ENCODE measurements around the gene TTC31.
A peak's percentile ranks its signal among the peaks of the same experiment; 100 is the strongest.

TTC31 gene

DNA sequence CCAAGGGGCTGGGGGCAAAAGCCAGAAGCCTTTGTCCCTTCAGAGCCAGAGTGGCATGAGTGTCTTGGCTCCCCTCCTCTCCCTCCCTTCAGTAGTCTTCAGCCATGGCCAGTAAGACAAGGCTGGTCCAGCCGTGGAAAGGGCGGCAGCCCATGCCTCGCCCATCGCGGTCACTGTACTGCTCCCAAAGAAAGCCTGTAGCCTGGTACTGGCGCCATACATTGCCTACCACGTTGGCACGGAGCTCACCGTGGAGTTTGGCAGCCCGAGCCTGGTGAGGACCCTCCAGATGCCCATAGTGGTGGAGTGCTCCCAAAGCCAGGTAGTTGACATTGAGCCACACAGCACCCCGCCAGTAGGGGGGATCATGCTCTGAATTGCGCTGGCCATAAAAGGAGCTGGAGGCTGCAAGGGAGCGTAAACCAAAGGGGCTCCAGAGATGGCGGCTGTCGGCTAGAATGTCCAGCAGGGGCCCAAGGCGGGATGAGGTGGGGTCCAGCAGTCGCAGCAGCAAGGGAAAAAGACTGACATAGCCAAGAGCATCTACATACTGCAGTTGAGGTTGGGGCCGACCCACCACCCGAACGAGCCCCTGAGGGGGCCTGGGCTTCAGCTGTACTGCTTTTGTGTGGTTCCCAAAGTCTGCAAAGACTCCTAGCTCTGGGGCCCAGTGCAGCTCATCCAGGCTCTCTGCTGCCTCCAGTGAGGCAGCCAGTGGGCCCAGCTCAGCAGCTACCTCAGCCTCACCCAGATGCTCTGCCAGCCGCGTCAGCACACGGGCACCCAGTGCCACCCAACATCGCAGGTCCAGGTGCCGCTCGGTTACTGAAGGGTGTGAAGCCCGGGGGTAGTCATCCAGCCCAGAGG, 21.5 kb upstream of the TTC31 start:
- no peak overlapping the region for H3K4me3 ChIP-seq (ENCODE audit: low read depth in 1 of 2, low read length in 2 of 2)
- peaks cover 29% of the 10 kb centered on the region for H3K36me3 ChIP-seq (ENCODE audit: insufficient read depth, low read length)
- no peak overlapping the region for H3K27ac ChIP-seq (ENCODE audit: low read length)
- H4K20me1 ChIP-seq (ENCODE audit: insufficient read depth, low read length) = peaks cover 4% of the 10 kb centered on the region
- H2AFZ ChIP-seq (ENCODE audit: low read depth, low read length) = no peak overlapping the region
- DNase-seq (peak; percentile 40), ATAC-seq (ENCODE audit: insufficient read depth, low read depth) (no peak)
- no peak for TF ChIP-seq EZH2 (IDR thresholded peaks at IDR 0.05; ENCODE audit: borderline replicate concordance, low read depth, low read length, severe bottlenecking)
- TF ChIP-seq, protein P1, sequence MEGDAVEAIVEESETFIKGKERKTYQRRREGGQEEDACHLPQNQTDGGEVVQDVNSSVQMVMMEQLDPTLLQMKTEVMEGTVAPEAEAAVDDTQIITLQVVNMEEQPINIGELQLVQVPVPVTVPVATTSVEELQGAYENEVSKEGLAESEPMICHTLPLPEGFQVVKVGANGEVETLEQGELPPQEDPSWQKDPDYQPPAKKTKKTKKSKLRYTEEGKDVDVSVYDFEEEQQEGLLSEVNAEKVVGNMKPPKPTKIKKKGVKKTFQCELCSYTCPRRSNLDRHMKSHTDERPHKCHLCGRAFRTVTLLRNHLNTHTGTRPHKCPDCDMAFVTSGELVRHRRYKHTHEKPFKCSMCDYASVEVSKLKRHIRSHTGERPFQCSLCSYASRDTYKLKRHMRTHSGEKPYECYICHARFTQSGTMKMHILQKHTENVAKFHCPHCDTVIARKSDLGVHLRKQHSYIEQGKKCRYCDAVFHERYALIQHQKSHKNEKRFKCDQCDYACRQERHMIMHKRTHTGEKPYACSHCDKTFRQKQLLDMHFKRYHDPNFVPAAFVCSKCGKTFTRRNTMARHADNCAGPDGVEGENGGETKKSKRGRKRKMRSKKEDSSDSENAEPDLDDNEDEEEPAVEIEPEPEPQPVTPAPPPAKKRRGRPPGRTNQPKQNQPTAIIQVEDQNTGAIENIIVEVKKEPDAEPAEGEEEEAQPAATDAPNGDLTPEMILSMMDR (IDR thresholded peaks at IDR 0.05; ENCODE audit: borderline replicate concordance, extremely low read depth, low read length, poor library complexity, severe bottlenecking) = peak; percentile 54
- no peaks in the 10 kb centered on the region for H3K9me3 ChIP-seq (ENCODE audit: insufficient read depth, low read length, severe bottlenecking)
- H3K4me1 ChIP-seq (ENCODE audit: insufficient read depth, low read length) = peaks cover 49% of the 10 kb centered on the region
- H3K9ac ChIP-seq (ENCODE audit: low read depth, low read length) = no peak overlapping the region
- H3K4me2 ChIP-seq (ENCODE audit: insufficient read depth, low read length) = no peak overlapping the region
- peaks cover 51% of the 10 kb centered on the region for H3K79me2 ChIP-seq (ENCODE audit: insufficient read depth, low read length)
- H3K27me3 ChIP-seq (ENCODE audit: insufficient read depth, low read length, poor library complexity) = no peaks in the 10 kb centered on the region

GRCh38 chr2:74462054-74462785, 20.7 kb upstream of the TTC31 start:
- Histone ChIP-seq H3K79me2 (ENCODE audit: insufficient read depth, low read length) (peaks cover 44% of the 10 kb centered on the region), H4K20me1 (ENCODE audit: insufficient read depth, low read length) (peaks cover 4% of the 10 kb centered on the region)
- DNase-seq = no peak

DNA sequence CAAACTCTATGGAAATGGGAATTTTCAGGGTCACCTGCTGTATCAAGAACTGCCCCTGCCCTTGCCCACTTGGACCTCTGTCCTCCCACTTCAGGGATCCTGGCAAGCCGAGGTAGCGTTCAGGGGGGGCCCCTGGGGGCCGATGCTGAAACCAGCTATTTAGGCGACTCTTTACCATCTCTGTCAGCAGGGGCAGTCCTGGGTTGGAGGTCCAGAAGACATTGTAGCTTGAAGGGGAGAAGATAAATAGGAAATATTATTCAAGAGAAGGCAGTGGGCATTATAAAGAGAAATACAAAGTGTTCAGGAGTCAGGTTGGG, 20.1 kb upstream of the TTC31 start:
- H3K4me3 ChIP-seq (ENCODE audit: low read depth in 1 of 2, low read length in 2 of 2) = no peak overlapping the region
- no peaks in the 10 kb centered on the region for H3K9me3 ChIP-seq (ENCODE audit: insufficient read depth, low read length, severe bottlenecking)
- H3K27me3 ChIP-seq (ENCODE audit: insufficient read depth, low read length, poor library complexity) = no peaks in the 10 kb centered on the region
- H3K4me1 ChIP-seq (ENCODE audit: insufficient read depth, low read length) = peaks cover 40% of the 10 kb centered on the region
- peaks cover 44% of the 10 kb centered on the region for H3K79me2 ChIP-seq (ENCODE audit: insufficient read depth, low read length)
- H4K20me1 ChIP-seq (ENCODE audit: insufficient read depth, low read length) = peaks cover 4% of the 10 kb centered on the region
- H3K9ac ChIP-seq (ENCODE audit: low read depth, low read length) = no peak overlapping the region
- TF ChIP-seq, protein P1 (IDR thresholded peaks at IDR 0.05; ENCODE audit: borderline replicate concordance, extremely low read depth, low read length, poor library complexity, severe bottlenecking) = no peak
- TF ChIP-seq EZH2 (IDR thresholded peaks at IDR 0.05; ENCODE audit: borderline replicate concordance, low read depth, low read length, severe bottlenecking) = no peak
- ATAC-seq (ENCODE audit: insufficient read depth, low read depth) = no peak
- DNase-seq = no peak
- H3K4me2 ChIP-seq (ENCODE audit: insufficient read depth, low read length) = no peak overlapping the region
- H2AFZ ChIP-seq (ENCODE audit: low read depth, low read length) = no peak overlapping the region
- peaks cover 29% of the 10 kb centered on the region for H3K36me3 ChIP-seq (ENCODE audit: insufficient read depth, low read length)
- H3K27ac ChIP-seq (ENCODE audit: low read length) = no peak overlapping the region

More at GRCh38 chr2:74462054-74462785, 20.7 kb upstream of the TTC31 start:
- peaks cover 29% of the 10 kb centered on the region for H3K36me3 ChIP-seq (ENCODE audit: insufficient read depth, low read length)
- no peaks in the 10 kb centered on the region for H3K9me3 ChIP-seq (ENCODE audit: insufficient read depth, low read length, severe bottlenecking)
- H3K27ac ChIP-seq (ENCODE audit: low read length) = no peak overlapping the region
- H3K9ac ChIP-seq (ENCODE audit: low read depth, low read length) = no peak overlapping the region
- no peak for TF ChIP-seq EZH2 (IDR thresholded peaks at IDR 0.05; ENCODE audit: borderline replicate concordance, low read depth, low read length, severe bottlenecking)
- TF ChIP-seq, protein P1 (IDR thresholded peaks at IDR 0.05; ENCODE audit: borderline replicate concordance, extremely low read depth, low read length, poor library complexity, severe bottlenecking) = no peak
- no peak overlapping the region for H3K4me2 ChIP-seq (ENCODE audit: insufficient read depth, low read length)
- peaks cover 41% of the 10 kb centered on the region for H3K4me1 ChIP-seq (ENCODE audit: insufficient read depth, low read length)
- no peaks in the 10 kb centered on the region for H3K27me3 ChIP-seq (ENCODE audit: insufficient read depth, low read length, poor library complexity)
- no peak overlapping the region for H3K4me3 ChIP-seq (ENCODE audit: low read depth in 1 of 2, low read length in 2 of 2)
- ATAC-seq (ENCODE audit: insufficient read depth, low read depth) = no peak
- no peak overlapping the region for H2AFZ ChIP-seq (ENCODE audit: low read depth, low read length)
